RPMI7951 (cell line): ENCODE measurements around the gene POLR2J. TPM values are rescaled to one million over a fixed set of nuclear protein-coding genes. Genes with fewer than 3 reads are reported as not detected.
"Not testable (repeated sequence)": the region's sequence is repeated elsewhere in the genome, so short reads cannot be mapped to it uniquely, and the experiment has no call there.

Source experiments
- DNase-seq: peaks from one replicate; pipeline ENCODE4 v3.0.0-alpha.2; 2012; ENCODE audit warnings: low read depth
- total RNA-seq: library from RNA; depleted of rRNA; stranded (reverse); fragments of >200 nt; shearing (Covaris generic); gene quantifications from 2 replicates; pipeline ENCODE4 v1.2.3, GENCODE V29; 2014

The POLR2J gene
- total RNA-seq, 1 experiment from 2014 or later: 95.6 TPM

DNA sequence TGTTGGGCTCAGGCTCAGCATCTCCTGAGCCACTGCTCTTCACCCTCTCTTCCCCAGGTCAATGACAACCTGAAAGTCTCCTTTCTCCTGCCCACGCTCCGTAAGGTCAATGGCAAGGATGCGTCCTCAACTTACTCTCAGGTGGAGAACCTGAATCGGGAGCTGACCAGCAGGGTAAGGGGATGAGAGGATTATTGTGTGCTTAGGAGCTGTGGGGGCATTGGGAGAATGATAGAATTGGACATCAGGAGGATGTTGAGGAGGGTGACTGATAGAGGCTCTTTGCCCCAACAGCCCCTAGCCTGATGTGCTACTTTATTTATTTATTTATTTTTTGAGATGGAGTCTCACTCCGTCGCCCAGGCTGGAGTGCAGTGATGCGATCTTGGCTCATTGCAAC lies 12.6 kb downstream of the POLR2J start:
- no peak for DNase-seq

DNA sequence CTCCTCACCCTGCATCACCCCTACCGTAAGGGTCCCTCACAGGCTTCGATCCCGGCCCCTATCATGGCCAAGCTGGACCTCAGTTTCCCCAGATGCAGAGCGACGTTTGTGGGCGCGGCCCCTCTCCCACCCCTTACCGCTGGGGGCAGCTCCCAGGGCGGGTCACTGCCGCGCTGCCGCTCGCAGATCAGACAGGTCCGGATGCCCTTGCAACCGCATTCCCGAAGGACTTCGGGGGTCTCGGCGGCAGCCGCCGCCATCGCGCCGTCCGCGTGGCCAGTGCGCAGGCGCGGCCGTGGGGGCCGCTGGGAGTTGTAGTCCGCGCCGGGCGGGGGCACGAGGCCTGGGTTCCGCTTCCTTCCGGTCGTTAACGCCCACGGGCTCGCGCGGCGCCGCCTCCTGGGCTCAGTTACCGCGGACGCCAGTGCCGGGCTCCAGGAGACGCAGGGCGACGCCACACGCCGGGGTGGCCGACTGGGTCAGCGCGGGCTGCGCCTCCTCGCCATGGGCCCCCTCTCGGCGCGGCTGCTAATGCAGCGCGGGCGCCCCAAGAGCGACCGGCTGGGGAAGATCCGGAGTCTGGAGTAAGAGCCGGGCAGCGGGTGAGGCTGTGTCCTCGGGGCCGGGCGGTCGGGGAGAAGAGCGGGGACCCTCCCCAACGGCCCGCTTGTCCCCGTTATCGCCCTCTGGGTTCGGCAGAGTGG lies 14.0 kb downstream of the POLR2J start, which contains the start of the genes ALKBH4 and LRWD1:
ALKBH4 (minus strand) TSS at position 287 of the 704 bp plus-strand sequence; CDS start at position 260, 27 bp downstream.
LRWD1 (plus strand) TSS at position 408 of the 704 bp plus-strand sequence; CDS start at position 505, 97 bp downstream.
- DNase-seq: peak; percentile 93

GRCh38 chr7:102463841-102464576 lies 14.7 kb downstream of the POLR2J start:
- DNase-seq: no peak

DNA sequence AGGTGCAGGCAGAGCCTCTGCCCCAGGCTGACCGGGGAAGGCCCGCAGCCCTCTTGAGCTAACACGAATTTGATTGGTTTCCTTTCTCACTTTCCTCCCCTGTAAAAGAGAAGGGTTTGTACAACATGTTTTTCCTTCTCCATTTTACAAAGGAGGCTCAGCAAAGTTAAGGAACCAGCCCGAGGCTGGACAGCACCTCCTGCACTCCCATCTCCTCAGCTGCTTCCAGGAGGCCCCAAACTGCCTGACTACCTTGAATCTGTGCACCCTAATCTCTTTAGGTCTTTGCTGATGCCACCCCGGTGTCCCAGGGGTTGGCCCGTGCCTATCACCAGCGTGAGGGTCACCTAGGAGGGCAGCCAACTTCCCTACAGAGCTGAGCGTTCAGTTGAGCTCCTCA lies 18.3 kb downstream of the POLR2J start:
- no peak for DNase-seq

DNA sequence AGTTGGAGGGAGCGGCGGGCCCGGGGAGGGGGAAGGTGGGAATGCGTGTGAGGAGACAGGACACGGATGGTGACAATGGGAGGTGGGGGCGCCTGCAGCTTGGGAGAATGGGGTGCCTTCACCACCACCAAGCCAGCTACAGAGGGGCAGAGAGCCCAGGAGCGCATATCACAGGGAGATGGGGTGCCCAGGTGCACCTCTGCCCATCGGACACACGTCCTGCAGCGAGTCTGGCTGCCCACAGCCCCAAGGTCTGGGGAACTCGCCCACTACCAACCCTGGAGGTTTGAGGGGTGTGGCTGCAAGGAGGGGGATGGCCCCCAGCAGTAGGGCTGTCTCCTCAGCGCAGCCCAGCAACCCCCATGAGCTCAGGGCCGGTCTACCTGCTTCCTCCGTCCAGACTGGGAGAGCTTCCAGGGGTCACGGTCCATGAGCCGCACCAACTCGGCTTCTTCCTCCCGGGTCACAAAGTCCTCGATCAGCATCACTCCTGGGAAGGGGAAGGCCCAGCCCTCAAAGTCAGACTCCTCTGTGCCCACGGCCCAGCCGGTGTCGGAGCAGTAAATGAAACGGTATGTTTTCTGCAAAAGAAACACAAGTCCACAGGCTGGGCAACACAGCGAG lies 19.4 kb downstream of the POLR2J start:
- no peak for DNase-seq

DNA sequence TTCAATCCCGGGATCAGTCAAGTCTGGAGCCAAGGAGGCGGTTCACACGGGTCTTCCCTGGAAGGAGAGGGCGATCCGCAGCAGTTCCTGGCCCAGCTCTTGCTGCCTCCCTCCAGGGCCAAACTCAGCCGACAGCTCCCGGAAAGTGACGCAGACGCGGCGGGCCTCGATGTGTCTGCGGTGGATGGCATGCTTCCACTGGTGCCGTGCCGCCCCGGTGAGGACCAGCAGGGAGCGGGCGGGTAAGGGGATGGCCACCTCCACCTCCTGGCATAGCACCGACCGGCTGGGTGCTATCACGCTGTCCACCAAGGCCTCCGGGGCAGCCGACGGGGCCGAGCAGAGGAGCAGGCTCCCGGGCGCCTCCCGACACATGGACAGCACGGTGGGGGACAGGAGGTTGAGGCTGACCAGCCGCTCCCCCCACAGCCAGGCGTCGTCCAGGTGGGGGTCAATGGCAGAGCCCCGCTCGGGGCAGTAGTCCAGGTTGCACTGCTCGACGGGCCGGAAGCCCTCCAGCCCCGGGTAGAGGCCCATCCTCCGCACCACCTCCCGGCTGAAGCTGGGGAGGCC lies 21.3 kb downstream of the POLR2J start:
- DNase-seq: no peak

DNA sequence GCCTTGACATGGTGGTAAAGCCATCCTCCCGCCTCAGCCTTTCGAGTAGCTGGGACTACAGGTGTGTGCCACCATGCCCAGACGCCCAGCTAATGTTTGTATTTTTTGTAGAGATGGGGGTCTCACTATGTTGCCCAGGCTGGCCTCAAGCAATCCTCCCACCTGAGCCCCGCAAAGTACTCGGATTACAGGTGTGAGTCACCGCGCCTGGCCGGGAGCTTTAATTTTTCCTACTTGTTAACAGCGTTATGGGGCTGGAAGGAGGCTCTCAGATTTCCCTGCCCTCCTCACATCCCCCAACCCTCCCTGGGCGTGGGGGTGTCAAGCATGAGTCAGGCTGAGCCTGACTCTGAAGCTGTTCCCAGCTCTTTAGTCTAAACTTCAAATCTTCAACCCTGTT lies 22.4 kb downstream of the POLR2J start:
- no peak for DNase-seq

DNA sequence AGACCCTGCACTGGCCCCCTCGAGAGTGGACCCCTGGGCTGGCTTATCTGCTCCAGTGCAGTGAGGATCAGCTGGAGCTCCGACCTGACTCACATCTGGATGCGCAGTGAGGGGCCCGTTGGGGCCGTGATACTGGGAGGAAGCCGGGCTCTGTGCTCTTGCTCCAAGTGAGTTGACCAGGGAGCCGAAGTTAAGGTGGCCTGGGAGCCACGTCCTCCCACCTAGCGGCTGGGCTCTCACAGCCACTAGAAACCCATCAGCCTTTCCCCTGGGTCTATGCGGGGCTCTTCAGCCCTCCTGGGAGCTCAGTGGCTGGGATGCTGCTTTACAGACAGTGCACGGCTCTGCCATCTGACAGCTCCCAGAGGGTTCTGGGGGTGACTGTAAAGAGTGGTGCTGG lies 23.1 kb downstream of the POLR2J start:
- DNase-seq: no peak

DNA sequence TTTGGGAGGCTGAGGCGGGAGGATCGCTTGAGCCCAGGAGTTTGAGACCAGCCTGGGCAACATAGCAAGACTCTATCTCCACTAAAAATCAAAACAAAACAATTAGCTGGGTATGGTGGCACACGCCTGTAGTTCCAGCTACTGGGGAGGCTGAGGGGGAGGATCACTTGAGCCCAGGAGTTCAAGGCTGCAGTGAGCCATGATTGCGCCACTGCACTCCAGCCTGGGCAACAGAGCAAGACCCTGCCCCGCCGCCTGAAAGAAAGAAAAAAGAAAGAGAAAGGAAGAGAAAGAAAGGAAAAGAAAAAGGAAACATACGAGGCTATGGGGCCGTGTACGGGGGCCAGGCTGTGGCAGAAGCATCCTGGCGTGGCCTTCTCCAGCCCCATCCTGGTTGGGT lies 23.8 kb downstream of the POLR2J start:
- DNase-seq: not testable (repeated sequence)

- DNase-seq: no peak
These were observed 24.3 kb downstream of the POLR2J start for GRCh38 chr7:102454468-102454867.

DNA sequence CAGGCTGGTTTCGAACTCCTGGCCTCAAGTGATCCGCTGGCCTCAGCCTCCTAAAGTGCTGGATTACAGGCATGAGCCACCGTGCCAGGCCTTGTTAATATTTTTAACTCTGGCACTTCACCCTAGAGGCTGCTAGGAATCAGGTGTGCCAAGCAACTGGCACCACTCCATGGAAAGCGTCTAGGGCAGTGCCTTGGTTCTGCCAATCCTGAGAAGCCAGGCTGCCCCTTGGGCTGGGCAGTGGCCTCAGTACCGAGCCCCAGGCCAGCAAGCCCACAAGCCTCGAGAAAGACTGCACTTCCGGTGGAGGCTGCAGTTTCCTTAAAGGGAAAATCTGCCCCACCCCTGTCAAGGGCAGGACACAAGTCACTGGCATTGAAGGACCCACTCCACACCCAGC lies 25.4 kb downstream of the POLR2J start:
- DNase-seq: no peak

DNA sequence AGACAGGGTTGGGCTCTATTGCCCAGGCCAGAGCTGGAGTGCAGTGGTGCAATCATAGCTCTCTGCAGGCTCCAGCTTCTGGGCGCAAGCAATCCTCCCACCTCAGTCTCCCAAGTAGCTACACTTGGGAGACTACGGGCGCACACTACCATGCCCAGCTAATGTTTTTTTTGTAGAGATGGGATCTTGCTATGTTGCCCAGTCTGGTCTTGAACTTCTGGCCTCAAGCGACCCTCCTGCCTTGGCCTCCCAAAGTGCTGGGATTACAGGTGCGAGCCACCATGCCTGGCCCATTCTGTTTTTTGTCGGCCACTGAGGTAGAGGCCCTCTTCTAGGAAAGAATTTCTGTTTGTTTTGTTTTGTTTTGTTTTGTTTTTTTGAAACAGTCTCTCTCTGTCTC lies 26.3 kb downstream of the POLR2J start:
- no peak for DNase-seq

GRCh38 chr7:102451371-102452054 lies 27.2 kb downstream of the POLR2J start:
- DNase-seq: no peak

DNA sequence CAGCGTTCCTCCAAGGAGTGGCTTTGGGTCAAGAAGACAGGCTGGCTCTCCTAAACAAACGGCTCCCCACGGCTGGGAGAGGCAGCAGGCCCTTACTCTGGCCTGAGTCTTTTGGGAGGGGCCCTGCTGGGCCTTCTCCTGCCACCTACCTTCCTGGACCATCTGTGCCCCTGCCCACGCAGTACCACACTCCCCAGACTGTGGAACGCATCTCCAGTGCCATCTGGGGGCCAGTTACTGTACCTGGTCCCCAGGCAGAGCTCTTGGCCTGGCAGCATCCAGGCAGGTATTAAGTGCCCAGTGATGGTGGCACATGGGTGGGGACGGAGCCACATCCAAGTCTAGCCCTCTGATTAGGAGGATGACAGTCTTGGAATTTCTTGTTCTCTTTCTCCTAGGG lies 28.5 kb downstream of the POLR2J start:
- DNase-seq: no peak

- no peak for DNase-seq
These were observed 29.6 kb downstream of the POLR2J start for GRCh38 chr7:102449136-102449535.

DNA sequence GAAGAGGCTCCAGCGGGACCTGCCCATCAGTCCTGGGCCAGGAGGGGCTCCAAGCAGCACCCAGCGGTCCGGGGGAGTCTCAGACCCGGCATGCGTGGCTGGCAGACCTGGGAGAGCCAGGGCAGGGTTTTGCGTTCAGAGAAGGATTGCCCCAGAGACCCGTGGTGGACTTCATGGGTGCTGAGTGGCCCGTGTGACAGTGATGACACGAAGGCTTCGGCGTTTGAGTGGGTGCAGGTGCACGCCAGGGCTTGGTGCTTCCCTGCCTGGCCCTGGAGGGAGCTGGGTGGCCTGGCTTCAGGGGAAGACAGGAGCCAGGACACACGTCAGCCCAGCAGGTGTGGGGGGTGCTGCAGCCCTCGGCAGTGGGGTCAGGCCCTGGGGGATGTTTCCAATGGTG lies 31.4 kb downstream of the POLR2J start:
- no peak for DNase-seq

DNA sequence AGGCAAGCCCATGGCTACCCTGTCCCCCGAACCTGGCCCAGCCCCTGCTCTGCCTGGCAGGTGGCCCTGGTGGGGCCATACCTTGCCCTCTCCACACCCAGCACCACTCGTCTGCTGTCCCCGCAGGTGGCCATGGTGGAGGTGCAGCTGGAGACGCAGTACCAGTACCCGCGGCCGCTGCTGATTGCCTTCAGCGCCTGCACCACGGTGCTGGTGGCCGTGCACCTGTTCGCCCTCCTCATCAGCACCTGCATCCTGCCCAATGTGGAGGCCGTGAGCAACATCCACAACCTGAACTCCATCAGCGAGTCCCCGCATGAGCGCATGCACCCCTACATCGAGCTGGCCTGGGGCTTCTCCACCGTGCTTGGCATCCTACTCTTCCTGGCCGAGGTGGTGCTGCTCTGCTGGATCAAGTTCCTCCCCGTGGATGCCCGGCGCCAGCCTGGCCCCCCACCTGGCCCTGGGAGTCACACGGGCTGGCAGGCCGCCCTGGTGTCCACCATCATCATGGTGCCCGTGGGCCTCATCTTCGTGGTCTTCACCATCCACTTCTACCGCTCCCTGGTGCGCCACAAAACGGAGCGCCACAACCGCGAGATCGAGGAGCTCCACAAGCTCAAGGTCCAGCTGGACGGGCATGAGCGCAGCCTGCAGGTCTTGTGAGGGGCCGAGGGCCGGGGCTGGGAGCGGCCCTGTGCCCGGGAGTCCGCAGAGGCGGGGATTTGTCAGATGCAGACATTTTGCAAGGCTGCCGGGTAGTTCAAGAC lies 32.1 kb downstream of the POLR2J start:
- no peak for DNase-seq

GRCh38 chr7:102445674-102446071 lies 33.0 kb downstream of the POLR2J start:
- no peak for DNase-seq

- no peak for DNase-seq
These were observed 33.6 kb downstream of the POLR2J start for GRCh38 chr7:102444961-102445673.
